GM18507 (cell line): ENCODE measurements around the gene GRM3.
"Not testable (repeated sequence)": the region's sequence is repeated elsewhere in the genome, so short reads cannot be mapped to it uniquely, and the experiment has no call there.

ENCODE experiments used
- DNase-seq: peaks from one replicate; pipeline ENCODE4 v3.0.0; 2011; ENCODE audit warnings: low read depth; ENCODE audit not compliant: insufficient read length; ENCODE audit errors: extremely low spot score
- FAIRE-seq: peaks from 2 replicates; lab custom pipeline; 2011; peaks lifted over from hg19 to GRCh38; lab: Jason Lieb, UNC

Gene GRM3

DNA sequence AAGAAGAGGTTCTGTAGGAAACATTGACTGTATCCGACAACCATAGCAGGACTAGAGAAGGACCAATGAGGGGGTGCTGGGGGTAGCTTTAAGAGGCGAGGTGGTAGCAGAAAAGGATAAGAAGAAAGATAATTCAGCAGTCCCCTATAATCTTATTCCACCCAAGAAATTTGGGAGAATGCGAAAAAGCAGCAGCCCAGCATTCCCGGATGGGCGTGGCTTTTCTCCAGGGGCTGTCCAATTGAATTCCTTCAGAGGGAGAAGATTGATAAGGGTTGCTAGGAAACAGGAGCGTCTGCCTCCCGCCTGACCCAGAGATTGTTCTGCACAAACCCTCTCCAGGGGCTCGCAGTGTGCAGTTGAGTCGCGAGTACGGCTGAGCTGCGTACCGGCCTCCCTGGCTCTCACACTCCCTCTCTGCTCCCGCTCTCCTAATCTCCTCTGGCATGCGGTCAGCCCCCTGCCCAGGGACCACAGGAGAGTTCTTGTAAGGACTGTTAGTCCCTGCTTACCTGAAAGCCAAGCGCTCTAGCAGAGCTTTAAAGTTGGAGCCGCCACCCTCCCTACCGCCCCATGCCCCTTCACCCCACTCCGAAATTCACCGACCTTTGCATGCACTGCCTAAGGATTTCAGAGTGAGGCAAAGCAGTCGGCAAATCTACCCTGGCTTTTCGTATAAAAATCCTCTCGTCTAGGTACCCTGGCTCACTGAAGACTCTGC is at the start of gene GRM3:
TSS of gene GRM3 (plus strand) at position 349 of the 721 bp plus-strand sequence. CDS start 121,237 bp downstream, outside the sequence.
- no peak for FAIRE-seq

DNA sequence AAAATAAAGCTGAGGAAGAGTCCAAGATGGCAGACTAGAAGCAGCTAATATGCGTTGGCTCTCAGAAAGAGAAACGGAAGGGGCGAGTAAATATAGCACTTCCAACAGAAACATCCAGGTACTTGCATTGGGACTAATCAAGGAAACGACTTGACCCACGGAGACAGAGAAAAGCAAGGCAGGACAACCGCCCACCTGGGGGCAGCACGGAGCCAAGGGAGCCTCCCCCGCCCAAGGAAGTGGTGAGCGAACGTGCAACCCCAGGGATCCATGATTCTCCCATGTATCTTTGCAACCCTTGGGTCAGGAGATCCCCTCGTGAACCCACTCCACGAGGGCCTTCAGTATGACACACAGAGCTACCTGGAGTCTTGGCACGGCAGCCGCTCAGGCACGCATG is 45.4 kb upstream of the GRM3 start:
- FAIRE-seq (no peak), DNase-seq (no peak)

More for the DNA sequence above, at the start of gene GRM3:
- DNase-seq = no peak

DNA sequence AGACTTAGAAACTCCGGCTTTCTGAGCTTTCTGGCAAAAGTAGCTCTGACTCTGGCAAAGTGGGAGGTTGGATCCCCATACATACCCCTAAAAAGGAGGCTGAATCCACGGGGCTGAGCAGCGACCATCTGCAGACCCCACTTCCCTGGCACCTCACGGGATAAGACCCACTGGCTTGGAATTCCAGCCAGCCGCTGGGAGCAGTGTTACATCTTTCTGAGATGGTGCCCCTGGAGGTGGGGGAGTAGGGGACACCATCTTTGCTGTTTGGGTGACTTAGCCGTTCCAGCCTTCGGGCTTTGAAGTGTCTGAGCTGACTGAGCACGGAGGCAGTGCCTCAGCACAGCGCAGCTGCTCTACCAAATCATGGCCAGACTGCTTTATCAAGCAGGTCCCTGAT is 45.0 kb upstream of the GRM3 start:
- FAIRE-seq = no peak

DNA sequence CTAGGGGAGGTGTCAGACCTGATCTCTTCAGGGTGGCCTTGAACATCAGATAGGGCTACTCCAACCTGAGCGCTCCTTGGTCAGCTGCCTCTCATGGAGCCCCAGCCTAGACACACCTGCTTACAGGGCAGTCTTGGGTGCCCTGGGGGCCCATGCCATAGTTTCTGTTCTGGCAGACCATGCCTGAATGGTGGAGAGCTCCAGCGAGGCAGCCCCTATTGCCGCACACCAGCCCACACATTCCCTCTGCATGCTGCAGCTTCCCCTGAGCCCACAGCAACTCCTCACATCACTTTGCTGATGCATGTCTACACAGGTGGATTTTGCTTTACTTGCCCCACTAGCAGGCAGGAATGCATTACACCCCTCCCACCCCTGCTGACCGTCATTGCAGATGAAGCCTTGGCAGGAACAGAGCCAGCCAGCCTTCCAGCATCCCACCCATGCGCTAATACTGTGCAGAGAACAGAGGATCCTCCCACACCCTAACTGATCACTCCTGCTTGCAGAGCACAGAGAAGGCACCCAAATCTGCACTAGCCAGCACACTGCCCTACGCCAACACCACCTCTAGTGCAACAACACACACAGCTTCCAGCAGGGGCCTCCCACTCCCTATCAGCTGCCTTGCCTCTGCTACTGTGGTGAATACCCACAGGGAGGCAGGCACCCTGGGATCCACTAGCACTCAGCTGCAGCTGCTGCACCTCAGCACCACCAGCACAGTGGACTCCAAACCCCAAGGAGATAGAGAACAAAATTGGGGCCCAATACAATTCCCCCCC is 43.0 kb upstream of the GRM3 start:
- DNase-seq = no peak
- FAIRE-seq = no peak

More for the DNA sequence above, 45.0 kb upstream of the GRM3 start:
- no peak for DNase-seq

DNA sequence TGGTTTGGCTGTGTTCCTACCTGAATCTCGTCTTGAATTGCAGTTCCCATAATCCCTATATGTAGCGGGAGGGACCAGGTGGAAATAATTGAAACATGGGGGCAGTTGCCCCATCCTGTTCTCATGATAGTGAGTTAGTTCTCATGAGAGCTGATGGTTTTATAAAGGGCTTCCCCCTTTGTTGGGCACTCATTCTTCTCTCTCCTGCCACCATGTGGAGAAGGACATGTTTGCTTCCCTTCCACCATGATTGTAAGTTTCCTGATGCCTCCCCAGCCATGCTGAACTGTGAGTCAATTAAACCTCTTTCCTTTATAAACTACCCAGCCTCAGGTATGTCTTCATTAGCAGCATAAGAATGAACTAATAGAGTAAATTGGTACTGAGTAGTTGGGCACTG is 28.0 kb upstream of the GRM3 start:
- FAIRE-seq, DNase-seq: not testable (repeated sequence)

DNA sequence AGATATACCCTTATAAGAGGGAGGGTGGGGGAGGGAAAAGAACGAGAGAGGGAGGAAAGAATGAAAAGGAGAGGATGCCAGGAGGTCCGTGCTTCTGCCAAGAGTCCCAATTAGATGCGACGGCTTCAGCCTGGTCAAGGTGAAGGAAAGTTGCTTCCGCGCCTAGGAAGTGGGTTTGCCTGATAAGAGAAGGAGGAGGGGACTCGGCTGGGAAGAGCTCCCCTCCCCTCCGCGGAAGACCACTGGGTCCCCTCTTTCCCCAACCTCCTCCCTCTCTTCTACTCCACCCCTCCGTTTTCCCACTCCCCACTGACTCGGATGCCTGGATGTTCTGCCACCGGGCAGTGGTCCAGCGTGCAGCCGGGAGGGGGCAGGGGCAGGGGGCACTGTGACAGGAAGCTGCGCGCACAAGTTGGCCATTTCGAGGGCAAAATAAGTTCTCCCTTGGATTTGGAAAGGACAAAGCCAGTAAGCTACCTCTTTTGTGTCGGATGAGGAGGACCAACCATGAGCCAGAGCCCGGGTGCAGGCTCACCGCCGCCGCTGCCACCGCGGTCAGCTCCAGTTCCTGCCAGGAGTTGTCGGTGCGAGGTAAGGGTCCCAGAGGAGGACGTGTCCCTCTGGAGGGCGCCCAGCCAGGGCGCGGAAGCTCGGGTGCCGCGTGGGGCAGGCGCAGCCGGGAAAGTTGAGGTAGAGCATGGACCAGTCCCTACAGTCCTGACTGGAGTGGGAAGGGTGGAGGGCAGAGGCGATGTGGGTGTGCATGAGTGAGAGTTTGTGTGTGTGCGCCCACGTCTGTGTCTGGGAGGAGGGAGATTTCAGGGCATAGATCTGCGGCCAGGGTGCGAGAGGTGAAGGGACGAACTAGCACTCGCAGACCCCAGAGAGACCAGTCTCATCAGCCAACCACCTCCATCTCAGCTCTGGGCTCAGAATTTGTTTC is 844 bp downstream of the GRM3 start:
- FAIRE-seq (no peak), DNase-seq (no peak)

DNA sequence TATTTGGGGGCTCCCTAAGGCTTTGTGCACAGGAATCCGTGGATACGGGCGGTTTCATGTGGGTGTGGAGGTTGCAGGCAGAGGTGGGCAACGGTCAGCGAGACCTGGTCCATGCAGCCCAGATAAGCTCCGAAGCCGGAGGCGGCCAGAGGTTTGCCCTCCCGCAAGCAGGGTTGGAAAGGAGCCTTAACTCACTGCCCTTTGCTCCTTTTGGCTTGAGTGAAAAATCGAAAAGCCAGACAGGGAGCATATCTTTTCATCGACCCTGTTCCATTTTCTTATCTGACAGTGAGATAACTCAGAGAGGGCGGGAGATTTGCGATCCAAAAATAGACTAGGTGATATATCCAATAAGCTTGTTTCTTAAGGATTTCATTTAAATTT is 1.5 kb downstream of the GRM3 start:
- FAIRE-seq (no peak), DNase-seq (no peak)

DNA sequence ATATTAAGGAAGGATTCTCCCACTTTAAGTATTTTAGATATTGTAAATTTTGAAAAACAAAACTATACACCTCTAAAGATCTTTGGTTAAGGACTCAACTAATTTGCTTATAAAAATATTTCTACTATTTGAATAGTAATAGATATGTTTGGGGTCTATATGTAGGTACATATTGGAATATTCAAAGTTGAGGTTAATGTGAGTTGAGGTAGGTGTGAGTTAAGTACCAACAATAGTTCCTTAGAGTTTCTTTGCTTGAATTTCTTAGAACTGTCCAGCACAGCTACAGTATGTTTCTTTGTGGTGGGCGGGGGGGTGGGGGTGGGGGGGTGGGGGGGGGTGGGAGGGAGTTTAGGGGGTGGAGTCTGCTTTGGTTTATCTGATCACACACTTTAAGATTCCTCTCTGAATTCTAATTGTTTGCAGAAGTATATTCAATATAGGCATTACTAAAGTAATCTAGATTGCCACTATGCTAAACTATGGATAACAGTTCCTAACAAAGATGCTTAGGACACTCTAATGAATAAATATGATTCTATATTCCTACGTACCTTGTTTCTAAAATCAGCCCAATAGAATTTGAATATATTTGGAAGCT is 2.1 kb downstream of the GRM3 start:
- FAIRE-seq = no peak
- no peak for DNase-seq

DNA sequence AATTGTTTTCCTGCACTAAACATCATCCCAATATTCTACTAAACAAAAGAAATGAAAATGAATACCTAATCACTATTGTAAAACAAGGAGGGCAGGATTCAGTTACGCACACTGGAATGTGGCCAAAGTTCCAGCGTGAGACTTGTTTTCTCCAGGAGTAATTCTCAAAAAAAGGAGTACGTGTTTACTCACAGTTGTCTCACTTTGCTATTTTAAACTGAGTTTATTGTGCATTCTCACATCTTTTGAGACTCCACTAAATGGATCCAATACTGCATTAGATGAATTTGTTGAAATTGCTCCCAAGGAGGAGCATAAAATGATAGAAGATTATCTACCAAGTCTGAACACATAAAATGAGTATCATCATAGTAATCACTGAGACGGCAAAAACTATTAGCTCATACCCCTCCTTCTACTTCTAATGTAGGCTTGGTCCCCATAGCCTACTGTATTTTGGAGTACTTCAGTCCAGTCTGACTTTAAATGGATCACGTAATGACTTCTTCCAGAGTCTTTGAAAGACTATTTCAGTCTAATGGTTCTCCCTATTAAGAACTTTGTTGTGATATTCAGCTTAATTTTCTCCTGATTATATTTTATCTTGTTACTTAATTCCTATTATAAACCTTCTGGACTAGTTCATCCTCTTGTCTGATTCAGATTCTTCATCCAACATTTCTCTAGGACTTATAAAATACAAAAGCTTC is 3.8 kb downstream of the GRM3 start:
- DNase-seq (no peak), FAIRE-seq (no peak)

DNA sequence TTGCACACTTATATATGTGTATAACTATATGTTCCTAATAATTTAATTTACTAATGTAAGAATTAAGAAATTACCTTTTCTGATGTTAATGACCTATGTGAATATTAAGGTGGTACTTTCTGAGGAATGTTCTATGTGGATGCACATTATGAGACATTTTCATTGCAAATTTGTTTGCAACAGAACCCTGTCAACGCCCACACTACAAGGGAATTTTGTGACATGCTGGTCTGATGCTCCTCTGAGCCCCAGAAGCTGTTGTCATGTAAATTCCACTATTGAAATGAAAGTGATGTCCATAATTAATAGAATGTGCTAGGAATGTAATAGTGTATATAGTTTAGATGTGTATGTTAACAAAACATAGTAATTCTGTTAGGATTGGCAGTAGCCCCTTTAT is 4.5 kb downstream of the GRM3 start:
- DNase-seq (no peak), FAIRE-seq (no peak)

DNA sequence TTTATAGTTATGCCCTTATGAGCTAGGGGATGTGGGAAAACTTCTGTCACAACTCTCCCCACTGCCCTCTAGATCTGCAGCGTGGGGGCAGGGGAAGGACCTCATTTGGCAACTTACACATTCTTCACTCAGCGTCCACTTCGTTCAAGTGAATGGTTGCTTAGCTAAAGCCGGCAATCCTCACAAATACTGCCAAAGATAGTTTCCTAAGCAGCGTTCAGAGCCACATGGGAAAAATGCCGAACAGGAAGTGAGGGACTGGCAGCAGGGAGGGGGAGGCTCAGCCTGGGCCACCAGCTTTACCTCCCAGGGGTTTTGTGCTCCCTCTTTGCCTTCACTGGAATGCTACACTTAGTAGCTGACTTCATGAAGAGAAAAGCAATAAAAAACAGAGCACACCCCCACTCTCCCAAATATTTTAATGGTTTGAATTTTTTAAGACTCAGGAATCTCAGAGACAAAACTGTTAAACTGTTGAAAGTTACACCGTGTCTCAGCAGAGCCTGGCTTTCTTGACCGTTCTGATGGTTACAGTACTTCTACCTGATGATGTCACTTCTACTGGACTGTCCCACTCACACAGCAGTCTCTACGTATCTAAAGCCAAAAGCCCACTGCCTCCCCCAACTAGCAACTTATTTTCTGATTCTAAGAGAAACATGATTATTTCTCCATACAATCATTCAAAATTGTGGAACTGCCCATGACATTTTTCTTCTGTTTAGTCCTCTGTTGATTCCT is 10.4 kb downstream of the GRM3 start:
- no peak for DNase-seq
- FAIRE-seq = no peak

DNA sequence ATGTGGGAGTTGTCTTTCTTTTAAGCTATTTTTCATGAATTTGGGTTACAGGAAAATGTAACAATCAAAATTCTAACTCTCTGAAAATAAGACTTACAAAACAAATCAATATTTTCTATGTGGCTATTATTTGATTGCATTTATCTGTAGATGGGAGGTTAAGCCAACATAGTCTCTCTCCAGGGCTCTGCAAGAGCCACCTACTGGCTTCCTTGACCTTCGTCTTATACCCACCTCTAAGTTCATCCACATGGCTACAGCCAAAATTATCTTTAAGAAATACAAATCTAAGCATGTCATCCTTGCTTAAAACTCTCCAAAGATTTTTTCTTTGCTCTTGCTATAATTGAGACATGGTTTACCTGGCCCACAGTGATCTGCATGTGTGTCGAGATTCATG is 14.2 kb downstream of the GRM3 start:
- DNase-seq (no peak), FAIRE-seq (no peak)

DNA sequence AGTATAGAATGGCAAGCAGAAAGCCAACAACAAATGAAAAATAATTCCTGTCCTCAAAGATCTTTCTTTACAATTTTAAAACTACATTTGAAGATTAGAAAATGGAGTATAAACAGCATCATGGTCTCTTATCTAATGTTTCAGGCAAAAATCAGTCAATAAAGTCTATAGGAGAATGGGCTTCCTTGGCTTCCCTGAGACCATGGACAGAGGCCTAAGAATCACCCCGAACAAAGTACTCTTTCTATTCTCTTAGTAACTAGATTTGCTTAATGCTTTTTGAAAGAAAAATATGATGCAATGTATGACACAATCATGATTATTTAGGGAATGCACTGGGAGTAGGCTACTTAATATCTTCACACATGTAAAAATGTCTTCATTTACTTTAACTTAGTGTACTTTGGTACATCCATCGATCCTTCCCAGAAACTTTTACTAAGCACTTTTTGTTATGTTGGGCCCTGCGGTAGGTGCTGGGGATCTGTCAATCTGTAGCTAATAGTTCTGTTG is 17.3 kb downstream of the GRM3 start:
- no peak for FAIRE-seq

DNA sequence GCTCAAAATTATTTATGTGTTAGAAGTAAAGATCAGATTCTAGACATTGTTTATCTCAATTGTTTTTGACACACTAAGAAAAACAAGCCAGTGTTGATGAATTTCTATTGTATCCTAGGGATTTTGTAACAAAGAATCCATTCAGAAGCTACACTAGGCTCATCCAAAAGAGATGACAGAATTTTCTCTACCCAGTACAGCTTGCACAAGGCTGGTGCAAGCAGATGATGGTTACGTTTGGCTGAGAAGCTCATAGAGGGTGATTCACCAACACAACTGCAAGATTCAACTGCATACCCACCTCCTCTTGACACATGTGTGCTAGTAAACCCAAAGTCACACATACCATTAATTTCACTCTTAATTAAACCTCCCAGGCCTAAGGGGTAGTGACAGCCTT is 20.8 kb downstream of the GRM3 start:
- DNase-seq = no peak
- FAIRE-seq = no peak

More for the DNA sequence above, 17.3 kb downstream of the GRM3 start:
- no peak for DNase-seq

DNA sequence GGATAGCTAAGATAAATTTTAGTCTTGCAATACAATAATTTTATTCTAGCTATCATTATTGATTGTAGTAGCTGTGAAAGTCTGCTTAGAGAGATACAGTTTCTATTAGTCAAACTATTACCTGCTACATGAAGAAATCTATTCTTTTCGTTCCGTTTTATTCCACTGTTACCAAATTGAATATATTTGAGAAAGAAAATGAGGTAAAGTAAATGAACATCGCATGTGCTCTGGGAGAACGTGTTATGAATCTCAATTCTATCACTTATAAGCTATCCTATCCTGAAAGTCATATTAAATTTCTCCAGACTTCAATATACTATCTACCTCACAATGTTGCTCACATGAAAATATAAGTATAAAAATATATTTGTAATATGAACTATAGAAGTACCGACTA is 21.3 kb downstream of the GRM3 start:
- DNase-seq = no peak
- FAIRE-seq = no peak

DNA sequence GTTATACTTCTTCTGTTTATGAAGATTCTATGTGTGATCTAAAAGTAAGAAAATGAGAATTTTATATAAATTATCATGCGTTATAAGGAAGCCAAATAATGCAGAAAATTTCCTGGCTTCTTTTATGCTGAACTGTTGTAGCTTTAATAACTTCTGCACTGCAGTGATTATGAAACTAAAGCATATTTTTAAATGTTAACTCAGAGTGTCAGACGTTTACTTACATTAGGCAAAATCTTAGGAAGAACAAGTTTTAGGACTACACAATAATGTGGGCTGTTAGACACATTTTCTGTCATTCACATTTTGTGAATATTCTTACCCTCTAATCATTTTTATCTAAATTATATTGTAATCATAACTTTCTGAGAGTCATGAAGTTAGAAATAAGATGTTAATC is 22.0 kb downstream of the GRM3 start:
- FAIRE-seq = no peak

DNA sequence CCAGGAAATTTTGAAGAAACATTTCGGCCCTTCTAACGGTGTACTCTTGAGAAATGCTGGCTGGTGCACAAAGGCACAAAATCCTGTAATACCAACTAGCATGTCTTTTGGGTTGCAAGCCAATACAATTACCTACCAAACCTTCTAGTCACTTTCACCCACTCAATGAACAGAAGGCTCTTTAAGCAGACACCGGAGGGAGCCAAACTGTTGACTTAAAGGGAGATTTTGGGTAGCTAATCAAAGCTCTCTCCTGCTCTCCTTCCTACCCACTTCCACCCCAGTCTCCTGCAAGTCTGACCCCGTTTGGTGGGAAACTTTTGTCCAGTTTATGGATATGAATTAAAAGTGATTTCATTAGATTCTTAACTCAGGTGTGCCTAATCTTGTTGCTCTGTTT is 24.0 kb downstream of the GRM3 start:
- FAIRE-seq (no peak), DNase-seq (no peak)

More for the DNA sequence above, 22.0 kb downstream of the GRM3 start:
- no peak for DNase-seq

DNA sequence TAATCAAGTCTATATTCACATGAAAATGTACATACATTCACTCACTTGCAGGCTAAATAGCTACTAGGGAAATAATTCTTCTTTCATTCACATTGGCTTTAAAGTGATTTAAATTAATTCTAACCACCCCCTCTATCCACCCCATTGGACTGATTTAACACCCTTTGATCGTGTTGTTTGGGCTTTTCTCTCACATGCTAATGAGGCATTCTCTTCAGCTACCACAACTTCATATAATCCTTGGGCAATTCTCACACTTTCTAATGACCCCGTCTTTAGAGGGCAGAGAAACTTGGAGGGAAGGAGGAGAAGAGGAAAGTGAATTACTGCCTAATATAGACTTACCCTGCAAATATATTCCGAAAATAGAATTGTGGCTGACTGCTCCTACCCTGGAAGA is 24.6 kb downstream of the GRM3 start:
- FAIRE-seq = no peak
- DNase-seq = no peak
